Measurements from ENCODE around the gene MTA1.

Gene MTA1

DNA sequence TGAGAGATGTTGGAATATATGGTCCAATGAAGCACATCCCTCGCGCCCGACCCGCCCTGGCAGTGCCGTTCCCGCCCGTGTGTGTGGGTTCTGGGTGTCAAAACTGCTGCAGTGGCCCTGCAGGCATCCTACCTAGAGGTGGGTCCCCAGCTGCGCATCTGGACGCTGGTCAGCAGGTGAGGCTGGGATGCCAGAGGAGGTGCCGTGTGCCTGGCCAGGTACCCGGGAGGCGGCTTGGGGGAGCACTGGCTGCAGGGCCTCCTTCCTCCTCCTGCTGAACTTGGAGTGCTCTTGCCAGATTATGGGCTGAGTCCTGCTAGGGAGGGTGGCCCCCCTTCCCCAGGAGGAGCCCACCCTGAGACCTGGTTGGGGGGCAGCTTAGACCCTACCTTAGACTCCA lies 5.2 kb downstream of the MTA1 start:
- DNase-seq (ENCODE audit: low read depth in 2 of 2), result no peak

DNA sequence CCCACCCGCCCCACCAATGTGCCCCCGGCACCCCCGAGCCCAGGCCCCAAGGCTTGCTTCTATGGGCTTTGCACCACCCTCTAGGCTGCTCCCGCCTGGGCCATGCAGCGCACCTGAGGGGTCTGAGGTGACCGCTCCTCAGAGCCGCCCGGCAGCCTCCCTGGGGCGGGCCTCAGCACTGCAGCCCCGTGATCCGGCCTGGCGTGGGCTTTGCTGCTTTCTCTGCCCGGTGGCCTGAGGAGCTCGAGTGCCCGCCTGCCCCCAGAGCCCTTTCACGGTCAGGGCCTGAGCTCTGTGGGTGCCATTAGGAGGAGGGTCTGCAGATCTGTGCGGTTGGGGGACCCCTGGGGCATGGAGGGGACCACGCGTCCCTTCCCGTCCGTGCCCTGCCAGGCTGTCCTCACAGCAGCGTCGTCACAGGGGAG lies 6.2 kb downstream of the MTA1 start:
- no peak for DNase-seq (ENCODE audit: low read depth in 2 of 2)

DNA sequence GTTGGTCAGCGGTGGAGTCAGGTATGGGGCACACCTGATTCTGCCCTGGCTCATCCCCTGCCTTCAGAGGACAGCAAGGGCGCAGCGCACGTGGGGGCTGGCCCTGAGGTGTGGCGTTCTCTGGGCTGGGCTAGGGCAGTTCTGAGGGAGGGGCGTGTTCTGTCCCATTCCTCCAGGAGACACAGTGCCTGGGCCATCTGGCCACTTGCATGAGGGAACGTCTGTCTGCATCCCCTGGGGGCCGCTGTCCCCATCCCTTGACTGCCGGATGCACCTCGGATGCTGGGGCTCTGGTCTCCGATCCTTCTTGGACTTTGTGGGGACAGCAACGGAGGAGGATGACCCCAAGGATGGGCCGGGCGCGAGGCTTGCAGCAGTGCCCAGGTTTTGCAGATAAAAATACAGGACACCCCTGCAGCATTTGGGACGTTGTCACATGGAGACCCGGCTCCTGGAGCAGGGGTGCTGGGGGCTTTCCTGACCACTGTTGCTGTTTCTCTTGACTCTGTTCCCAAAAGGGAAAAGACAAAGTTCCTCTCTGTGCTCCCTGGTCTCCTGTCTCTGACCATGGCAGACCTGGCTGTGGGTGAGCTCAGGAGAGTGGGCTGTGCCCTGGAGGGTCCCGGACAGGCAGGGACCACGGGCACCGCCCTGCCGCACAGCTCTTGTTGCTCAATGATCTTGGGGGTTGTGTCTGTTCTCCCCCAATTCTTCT lies 6.9 kb downstream of the MTA1 start:
- DNase-seq (ENCODE audit: low read depth in 2 of 2), result no peak

DNA sequence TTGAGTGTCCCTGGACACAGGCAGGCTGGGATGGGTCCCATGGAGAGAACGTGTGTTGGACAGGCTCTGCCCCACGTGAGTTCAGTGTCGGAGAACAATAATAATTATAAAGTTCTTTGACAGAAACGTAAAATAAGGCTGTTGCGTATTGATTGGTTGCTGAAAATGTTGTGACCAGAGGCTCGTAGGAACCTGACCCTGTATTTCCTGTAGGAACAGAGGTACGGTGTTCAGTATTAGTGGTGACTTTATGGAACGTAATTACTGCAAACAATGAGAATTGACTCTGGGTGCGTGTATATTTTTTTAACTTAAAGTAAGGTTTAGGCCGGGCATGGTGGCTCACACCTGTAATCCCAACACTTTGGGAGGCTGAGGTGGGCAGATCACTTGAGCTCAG lies 7.8 kb downstream of the MTA1 start:
- DNase-seq (ENCODE audit: low read depth in 2 of 2), result no peak

DNA sequence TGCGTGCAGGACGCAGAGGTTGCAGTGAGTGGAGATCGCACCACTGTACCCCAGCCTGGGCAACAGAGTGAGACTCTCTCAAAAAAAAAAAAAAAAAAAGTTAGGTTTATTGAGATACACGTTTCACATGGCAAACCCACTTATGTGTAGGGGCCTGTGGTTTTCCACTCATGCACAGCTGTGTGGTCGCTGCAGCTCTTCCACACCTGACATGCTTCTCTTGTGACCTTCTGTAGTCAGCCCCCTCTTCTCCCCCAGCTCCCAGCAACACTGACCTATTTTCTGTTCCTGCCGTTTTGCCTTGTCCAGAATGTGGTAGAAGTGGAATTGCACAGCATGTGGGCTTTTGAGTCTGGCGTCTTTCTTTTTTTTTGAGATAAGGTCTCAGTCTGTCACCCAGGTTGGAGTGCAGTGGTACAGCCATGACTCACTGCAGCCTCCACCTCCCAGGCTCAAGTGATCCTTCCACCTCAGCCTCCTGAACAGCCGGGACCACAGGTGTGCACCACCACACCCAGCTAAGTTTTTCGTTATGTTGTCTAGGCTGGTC lies 8.4 kb downstream of the MTA1 start:
- DNase-seq (ENCODE audit: low read depth in 2 of 2), result no peak

DNA sequence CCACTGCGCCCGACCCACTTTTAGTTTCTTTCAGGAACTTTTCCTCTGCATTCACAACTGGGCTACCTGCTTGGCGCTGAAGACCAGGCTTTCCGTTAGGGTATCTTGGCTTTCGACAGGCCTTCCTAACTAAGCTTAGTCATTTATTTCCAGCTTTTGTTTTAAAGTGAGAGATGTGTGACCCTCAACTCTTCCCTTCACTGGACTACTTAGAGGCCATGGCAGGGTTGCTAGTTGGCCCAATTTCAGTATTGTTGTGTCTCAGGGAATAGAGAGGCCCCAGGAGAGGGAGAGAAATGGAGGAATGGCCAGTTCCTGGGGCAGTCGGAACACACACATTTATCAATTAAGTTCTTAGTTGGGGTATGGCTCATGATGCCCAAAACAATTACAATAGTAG lies 10.4 kb downstream of the MTA1 start:
- no peak for DNase-seq (ENCODE audit: low read depth in 2 of 2)

DNA sequence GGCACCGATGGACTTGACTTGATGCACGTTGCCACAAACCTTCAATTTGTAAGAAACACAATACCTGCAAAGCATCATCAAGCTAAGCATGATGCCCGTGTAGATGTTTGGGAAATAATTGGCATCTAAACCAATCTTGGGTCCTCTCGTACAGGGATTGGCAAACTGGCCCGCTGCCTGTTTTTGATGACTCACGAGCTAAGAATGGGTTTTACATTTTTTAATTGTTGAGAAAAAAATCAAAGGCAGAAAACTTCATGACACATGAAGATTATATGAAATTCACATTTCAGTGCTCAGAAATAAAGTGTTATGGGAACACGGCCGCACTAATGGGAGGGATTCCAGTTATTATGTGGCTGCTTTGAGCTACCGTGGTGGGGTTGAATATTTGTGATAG lies 10.9 kb downstream of the MTA1 start:
- DNase-seq (ENCODE audit: low read depth in 2 of 2), result no peak

DNA sequence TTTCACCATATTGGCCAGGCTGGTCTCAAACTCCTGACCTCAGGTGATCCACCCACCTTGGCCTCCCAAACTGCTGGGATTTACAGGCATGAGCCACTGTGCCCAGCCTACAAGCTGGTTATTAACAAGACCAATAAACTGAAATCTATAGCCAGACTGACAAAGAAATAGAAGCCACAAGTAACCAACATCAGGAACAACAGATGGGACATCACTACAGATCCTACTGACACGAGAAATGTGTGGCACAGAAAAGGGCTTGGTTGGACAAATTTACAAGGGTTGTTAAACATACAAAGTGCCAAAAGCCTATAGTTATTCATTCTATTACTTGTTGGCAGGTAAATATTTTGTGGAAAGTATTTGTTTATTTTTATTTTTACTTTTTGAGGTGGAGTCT lies 11.6 kb downstream of the MTA1 start:
- no peak for DNase-seq (ENCODE audit: low read depth in 2 of 2)

DNA sequence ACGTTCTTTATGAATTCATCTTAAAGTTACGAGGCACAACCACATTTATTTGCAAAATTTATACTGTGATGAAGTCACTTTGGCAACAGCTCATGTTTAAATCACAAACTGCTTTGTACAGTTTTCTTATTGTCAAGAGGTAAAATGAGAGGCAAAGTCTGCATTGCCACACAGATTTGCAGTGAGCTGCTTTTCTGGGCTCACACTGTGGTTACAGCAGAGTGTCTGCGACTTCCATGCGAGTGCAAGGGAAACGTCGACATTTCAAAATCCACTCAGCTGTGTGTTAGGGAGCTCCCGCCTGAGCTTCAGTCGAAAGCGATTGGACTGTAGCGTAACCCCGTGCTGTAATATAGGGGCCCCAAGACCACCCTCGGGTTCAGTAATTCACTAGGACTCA lies 13.0 kb downstream of the MTA1 start:
- DNase-seq (ENCODE audit: low read depth in 2 of 2), result no peak

DNA sequence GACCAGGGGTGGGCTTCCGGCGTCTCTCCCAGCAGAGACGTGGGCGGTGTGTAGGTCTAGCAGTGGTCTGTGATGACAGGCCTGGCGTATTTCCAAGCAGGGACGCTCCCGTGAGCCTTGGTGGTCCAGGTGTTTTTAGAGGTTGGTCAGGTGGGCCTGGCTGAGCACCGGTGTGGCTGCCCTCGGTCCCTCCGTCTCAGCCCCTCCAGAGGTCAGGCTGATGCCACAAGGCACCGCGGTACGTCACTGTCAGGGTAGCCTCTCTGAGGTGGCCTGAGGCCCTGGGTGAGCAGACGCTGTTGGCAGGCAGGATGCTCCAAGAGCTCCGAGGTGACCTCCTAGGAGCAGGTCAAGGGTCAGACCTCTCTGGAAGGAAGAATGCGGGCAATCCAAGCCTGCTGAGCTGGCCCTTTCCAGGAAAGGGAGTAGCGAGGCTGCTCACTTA lies 13.6 kb downstream of the MTA1 start:
- no peak for DNase-seq (ENCODE audit: low read depth in 2 of 2)

DNA sequence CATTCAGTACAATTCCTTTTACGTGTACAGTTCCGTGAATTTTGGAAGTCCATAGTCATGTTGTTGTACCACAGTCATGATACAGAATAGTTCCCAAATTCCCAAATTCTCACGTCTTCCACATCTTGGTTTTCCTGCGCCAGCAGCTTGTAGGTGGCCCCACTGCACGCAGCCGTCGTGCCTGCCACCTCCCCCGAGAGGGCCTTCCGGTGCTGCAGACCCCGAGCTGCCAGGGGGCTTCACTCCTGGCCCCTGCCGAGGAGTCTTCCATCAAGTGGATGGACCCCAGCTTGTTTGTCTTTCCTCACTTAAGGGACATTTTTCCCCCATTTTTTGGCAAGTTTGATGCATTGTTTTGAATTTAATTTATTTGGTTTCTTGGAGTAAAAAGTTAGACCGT lies 16.8 kb downstream of the MTA1 start:
- no peak for DNase-seq (ENCODE audit: low read depth in 2 of 2)

DNA sequence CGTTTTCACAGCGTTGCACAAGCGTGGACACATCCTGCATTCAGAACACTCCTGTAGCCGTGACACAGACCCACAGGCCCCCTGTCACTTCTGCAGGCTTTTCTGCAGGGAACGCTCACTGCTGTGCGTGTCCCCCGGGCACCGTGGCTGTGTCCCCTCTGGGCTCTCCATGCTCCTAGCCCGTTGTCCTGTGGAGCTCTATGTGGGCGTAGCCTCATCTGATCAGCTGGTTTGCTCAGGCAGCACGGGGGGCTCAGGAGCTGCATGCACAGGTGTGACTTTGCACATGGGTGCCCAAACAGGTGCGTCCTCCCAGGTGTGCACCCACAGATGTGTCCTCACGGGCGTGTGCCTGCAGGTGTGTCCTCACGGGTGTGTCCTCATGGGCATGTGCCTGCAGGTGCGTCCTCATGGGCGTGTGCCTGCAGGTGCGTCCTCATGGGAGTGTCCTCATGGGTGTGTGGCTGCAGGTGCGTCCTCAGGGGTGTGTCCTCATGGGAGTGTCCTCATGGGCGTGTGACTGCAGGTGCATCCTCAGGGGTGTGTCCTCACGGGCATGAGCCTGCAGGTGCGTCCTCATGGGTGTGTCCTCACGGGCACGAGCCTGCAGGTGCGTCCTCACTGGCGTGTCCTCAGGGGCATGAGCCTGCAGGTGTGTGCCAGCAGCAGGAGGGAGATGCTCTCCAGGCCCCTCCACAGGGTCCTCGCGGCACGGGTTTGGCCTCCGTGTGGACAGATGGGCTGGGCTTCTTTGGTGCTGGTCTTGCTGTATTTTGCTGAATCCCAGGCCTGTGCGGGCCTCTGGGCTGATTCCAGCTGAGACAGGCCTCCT lies 17.5 kb downstream of the MTA1 start:
- no peak for DNase-seq (ENCODE audit: low read depth in 2 of 2)

DNA sequence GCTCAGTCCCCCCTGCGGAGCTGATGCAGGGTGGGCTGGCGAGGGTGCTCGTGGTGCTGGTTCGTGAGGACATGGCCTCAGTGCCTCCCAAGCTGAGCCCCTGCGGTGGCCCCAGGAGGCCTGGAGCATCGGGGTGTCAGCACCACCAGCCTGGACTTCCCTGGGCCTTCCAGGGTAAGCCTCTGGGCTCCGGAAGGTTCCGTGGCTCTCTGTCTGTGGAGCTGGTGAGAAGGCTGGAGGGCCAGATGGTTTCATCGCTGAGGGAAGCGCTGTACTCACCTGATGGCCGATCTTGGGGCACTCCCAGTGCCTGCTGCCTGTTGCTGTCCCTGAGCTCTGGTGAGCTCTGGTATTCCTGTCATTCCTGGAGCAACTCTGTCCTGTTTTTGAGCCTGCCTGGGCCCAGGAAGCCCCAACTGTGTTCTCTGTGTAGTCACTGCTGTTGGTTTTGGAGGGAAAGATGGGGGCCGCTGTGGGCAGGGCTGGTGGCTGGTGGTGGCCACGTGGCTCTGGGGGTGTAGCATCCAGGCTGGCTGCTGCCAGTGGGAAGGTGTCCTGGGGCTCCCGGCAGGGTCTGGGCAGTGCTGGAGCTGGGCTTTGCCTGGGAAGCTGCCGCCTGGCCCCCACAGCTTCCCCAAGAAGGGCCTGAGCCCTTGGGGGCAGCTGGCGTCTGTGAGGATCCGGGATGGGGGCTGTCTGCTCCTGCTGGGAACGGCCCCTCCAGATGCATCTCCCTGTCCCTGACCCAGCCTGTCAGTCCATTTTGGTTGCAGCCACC lies 18.3 kb downstream of the MTA1 start:
- DNase-seq (ENCODE audit: low read depth in 2 of 2), result no peak

DNA sequence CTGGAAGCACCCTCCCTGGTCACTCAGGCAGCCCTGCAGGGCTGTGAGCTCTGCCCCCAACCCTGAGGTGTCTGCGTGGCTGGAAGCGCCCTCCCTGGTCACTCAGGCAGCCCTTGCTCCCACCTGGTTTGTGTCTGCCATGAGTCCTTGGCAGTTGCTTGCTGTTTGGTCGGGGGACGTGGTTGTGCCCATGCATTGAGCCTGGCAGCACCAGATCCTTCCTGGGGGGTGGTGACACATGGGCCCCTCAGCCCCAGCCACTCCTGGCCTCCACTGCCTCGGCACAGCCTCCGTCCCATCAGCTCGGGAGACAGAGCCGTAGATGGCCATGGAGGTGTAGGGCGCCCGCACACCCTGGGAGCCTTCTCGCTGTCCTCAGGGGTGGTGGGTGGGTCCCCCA lies 19.6 kb downstream of the MTA1 start:
- DNase-seq (ENCODE audit: low read depth in 2 of 2), result no peak

DNA sequence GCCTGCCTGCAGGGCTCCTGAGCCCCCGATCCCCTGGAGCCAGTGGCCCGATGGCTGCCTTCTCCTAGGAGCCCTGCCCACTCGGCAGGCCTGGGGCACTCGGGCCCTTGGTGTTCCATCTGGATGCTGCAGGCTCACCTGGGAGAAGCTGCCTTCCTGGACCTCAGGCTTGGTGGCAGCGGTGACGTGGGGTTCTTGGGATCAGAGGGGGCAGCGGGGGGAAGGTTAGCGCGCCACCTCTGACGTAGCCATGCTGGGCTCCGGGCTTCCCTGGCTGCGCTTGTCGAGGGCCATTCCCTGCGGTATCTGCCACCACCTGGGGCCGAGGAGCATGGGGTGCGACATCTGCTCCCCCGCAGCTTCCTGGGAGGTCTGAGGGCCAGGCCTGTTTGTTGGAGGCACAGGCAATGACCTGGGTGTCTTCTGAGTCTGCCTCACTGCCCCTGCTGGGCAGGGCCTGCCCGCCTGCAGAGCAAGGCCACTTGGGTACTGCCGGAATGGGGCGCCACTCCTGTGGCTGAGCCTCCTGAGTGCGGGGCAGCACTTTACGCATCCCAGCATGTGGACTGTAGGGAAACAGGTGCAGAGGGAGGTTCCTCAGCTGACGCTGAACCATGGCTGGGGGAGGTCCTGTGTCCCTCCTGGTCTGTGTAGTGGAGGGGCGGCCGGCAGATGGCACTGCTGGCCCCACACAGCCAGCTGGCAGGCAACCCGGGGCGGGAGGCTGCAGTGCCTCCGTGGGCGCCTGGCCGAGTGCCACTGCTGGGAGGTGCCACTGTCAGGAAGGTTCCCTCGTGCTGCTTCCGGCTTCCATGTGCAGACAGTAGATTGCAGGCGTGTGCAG lies 20.3 kb downstream of the MTA1 start:
- no peak for DNase-seq (ENCODE audit: low read depth in 2 of 2)

DNA sequence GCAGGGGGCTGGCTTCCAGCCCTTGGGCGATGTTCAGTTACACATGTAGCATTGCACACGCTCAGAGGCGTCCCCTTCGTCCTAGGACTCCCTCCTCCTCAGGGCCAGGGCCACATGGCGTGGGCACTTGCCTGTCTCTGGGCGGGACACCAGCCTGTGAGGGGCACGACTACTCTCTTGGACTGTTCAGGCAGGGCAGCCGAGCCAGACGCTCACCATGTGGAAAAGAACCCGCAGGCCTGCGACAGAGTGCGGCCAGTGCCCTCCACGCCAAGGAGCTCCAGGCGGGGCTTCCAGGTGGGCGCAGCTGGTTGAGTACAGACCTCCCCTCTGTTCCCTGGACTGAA lies 20.9 kb downstream of the MTA1 start:
- DNase-seq (ENCODE audit: low read depth in 2 of 2), result no peak

DNA sequence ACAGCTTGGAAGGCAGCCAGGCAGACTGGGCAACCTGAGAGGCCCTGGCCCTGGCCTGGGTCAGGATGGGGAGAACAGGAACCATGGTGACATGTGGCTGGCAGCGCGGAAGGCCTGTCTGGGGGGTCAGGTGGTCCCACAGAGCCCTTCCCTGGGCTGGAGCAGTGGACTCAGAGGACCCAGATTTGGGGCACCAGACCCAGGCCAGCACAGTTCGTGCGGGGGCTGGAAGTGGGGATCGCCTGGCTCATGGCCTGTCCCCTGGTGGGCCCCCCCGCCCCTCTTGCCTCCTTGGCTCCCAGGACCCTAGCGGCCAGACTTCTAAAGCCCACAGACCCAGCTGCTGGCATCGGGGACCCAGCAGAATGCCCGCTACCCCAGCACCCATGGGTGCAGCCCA lies 21.4 kb downstream of the MTA1 start:
- no peak for DNase-seq (ENCODE audit: low read depth in 2 of 2)

DNA sequence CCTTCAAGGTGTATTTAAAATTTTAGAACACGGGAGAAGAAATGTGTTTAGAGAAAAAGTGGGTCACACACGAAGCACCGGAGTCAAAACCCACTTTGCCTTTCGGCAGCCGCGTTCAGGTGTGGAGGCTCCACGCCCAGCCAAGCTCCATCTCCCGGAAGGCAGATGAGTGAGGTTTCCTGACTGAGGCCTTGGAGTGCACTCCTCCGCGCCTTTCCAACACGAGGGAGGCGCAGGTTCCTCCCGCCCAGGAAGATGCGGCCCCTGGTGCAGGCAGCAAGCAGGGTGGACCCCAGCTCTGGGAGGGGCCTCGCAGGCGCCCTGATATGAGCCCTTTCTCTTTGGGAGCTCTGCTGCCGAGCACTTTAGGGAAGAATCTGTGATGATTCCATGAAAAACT lies 22.5 kb downstream of the MTA1 start:
- no peak for DNase-seq (ENCODE audit: low read depth in 2 of 2)

DNA sequence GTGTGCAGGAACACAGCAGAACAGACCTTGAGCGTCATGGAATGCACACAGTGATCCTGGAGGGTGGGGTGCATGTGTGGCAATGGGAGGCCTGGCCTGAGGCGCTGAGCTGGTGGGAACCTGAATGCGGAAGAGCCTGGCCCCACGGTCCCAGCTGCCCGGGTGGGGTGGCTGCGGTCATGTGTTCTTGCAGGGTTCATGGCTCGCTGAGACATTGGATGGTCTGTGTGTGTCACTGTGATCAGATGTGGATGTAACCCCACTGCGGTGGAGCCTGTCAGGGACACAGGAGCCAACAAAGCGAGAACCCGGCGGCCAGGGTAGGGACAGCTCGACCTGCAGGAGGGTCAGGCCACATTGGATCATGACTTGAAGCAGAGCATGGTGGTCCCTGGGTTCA lies 23.2 kb downstream of the MTA1 start:
- DNase-seq (ENCODE audit: low read depth in 2 of 2), result no peak

DNA sequence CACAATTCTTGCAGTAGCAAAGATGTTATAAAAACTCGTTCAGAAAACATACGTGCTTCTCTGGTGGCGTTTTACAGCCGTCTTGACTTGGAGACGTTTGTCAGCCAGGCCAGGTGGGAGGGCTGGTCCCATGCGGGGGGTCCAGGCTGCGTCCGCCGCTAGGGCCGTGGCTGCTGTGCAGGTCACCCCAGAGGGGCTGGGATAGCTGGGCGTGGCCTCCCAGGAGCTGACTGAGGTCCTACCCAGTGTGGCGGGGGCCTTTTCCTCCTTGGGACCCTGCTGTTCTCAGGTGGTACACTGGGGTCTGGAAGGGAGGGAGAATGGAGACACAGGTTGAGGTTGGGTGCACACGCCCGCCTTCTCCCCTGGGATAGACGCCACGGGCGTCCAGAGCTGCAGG lies 25.2 kb downstream of the MTA1 start:
- no peak for DNase-seq (ENCODE audit: low read depth in 2 of 2)

DNA sequence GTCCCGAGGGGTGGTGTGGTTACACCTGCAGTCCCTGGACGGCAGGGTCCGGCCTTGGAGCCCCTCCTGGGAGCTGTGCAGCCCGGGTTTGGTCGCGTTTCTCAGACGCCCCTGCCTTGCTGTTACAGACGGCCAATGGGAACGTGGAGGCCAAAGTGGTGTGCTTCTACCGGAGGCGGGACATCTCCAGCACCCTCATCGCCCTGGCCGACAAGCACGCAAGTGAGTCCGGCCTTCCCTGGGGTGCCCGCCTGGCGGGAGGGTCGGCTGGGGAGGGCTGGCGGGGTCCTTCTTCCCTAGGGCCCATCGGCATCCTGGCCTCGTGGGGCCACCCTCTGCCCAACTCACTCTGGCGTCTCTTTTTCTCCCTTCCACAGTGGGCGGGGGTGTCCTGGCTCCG lies 25.7 kb downstream of the MTA1 start:
- DNase-seq (ENCODE audit: low read depth in 2 of 2), result no peak

Data from stimulated activated CD4-positive, alpha-beta T cell treated with anti-CD3 and anti-CD28 coated beads, Interleukin-12 subunit alpha, Interleukin-12 subunit beta, amount 100 ng/mL, for 24 hours (primary cell).